Stimulated activated CD8-positive, alpha-beta memory T cell treated with anti-CD3 and anti-CD28 coated beads, Interleukin-15, amount 100 ng/mL, for 1 hour (primary cell): ENCODE measurements around the gene POLR2F.
A peak's percentile ranks its signal among the peaks of the same experiment; 100 is the strongest.

ENCODE experiments used
- DNase-seq: peaks from one replicate; pipeline ENCODE4 v3.0.0-alpha.2; 2020; ENCODE audit warnings: low read depth

The POLR2F gene

GRCh38 chr22:37953437-37954179 lies at the start of gene POLR2F, which contains the start of gene C22orf23:
Gene POLR2F, plus strand, starts transcription at chr22:37953699. Its CDS starts 89 bp downstream, at chr22:37953788.
Gene C22orf23, minus strand, starts transcription at chr22:37953601. Its CDS starts 452 bp downstream, at chr22:37953149.
- DNase-seq: peak; percentile 93

DNA sequence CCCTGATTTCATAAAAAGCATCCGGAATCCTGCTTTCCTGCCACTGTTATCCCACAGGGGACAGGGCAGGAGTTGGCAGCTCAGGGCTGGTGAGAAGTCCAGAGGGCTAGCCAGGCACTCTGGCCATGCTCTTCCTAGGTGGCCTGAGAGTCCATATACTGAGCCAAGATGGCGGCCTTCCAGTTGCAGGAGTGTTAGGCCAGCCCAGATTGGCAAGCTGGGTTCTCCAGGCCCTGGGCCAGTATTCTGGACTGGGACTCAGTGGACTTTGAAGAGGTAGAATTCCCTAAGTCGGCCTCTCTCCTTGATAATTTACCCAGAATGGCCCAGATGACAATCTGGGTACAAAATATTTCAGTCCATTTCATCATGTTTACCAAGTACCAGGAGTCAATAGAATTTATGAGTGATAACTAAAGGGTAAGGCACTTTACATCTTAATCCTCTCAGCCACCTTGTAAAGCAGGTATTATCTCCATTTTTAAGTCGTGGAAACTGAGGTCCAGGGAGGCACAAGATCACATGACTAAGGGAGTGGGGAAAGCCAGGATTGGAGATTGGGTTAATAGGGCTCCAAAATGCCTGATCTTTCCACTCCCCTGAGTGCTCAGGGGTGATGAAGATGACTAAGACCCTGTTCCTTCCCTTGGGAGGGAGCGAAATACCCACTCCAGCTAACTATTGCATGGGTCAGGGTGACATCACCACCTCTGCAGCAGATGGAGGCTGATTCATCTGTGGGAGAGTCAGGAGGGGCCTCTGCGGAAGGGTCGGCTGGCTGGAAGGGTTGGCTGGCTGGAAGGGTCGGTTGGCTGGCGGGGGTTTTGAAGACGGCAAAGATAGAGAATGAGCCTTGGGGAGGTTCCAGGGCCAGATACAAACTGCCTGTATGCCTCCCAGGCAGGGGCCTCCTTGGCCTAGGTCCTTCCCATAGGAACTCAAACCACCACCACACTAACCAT lies 48.6 kb upstream of the POLR2F start:
- no peak for DNase-seq

- DNase-seq: no peak
Observed at GRCh38 chr22:37905534-37906363, 47.8 kb upstream of the POLR2F start, which contains the start of gene MICALL1. Gene MICALL1, plus strand, starts transcription at chr22:37906297. Its CDS starts 126 bp downstream, at chr22:37906423.

DNA sequence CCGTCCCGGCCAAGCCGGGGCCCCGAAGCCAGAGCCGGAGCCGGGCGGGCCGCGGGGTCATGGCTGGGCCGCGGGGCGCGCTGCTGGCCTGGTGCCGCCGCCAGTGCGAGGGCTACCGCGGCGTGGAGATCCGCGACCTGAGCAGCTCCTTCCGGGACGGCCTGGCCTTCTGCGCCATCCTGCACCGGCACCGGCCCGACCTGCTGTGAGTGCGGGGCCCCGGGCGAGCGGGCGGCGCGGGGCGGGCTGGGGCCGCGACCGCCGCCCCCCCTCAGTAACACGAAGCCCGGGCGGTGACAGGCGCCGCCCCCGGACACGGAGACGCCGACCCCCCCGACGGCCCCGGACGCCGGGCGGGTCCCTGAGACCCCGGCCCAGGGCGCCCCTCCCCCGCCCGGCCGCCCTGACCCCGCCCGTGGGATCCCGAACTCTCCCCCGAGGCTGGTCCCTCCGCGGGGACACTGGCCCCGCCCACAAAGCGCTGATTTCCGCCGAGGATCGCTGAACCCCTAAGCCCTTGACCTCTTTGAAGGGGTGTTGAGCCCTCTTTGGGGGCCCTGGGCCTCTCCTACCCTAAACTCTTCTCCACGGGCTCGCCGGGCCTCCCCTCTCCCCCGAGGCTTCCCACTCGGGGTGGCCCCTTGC lies 47.0 kb upstream of the POLR2F start:
- DNase-seq: no peak

- DNase-seq: no peak
Observed at GRCh38 chr22:37907036-37907954, 46.2 kb upstream of the POLR2F start.

GRCh38 chr22:37909766-37910165 lies 43.7 kb upstream of the POLR2F start:
- DNase-seq: no peak

DNA sequence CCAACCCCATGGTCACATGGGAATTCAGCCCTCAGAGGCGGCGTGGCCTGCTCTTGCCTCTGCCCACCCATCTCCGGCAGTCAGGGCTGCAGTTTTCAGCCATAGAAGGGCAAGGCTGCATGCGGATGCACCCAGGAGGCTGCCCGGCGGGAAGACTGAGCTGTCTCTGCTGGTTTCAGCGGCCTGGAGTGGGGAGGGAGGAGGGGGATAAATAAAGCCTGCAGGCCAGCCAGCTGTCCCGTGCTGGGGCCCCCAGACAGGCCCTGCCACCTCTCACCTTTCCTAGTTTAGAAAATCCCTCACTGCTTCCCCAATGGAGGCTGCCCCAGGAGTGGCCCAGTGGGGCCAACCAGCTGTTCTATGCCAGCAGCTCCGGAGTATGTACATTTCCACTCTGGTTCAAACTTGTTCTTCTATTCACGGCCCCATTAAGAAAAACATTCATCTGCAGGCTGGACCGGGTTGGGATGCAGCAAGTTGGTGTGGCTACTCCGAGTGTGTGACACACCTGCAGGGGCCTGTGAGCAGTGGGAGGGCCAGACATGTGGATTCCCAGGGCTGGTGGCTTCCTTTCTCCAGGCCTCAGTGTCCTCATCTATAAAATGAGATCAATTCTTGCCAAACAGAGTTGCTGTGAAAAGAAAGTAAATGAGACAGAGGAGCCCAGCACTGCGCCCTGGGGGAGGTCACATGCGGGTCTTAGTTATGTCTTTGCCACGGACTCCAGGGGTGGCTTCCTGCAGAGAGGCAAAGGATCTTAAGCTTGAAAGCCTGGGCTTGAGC lies 42.4 kb upstream of the POLR2F start:
- DNase-seq: no peak

DNA sequence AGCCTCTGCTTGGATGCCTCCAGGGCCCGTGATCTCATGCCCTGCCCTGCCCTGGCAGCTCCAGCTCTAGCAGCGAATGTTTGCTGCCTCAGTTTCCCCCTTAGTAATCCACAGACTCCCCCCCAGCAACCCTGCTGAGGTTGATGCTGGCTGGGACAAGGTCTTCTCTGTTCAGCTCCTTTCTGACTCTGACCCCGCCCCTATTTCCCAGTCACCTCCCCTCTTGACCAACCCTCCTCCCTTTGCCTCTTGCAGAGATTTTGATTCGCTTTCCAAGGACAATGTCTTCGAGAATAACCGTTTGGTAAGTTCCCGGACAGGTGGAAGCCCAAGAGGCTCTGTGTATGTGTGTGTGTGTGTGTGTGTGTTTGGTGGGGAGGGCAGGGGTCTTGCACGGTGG lies 41.8 kb upstream of the POLR2F start:
- no peak for DNase-seq

DNA sequence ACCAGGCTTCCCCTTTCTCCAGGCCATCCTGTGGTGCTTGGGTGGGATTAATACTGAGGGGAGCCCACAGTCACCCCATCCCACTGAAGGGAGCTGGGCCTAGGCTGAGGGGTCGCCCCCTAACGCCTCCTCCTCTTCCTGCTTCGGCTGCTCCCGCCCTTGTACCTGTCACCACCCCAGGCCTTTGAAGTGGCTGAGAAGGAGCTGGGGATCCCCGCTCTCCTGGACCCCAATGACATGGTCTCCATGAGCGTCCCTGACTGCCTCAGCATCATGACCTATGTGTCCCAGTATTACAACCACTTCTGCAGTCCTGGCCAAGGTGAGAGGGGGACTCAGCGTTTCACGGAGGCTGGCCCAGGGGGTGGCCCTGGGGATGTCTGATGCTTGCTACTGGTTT lies 41.3 kb upstream of the POLR2F start:
- no peak for DNase-seq

DNA sequence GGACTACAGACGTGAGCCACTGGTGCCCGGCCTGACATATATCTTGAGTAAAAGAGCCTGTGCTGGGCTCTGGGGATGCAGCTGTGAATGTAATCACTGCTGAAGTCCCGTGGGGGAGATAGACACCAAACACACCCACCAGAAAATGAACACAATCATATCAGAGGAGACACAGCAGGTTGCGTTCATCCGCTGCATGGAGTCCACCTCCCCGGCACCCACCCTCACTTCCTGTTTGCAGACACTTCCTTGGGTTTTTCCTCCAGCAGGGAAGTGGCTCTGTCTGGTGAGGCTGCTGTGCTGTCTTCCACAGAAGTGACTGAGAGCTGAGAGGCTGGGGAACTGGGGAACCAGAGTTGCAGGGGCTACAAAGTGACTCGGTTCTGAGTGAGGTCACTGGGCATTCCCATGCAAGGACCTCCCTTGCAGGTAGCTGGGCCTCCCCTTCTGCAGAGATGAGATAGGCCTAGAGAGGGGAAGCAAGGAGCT lies 40.2 kb upstream of the POLR2F start:
- no peak for DNase-seq

GRCh38 chr22:37916311-37916710 lies 37.2 kb upstream of the POLR2F start:
- no peak for DNase-seq

DNA sequence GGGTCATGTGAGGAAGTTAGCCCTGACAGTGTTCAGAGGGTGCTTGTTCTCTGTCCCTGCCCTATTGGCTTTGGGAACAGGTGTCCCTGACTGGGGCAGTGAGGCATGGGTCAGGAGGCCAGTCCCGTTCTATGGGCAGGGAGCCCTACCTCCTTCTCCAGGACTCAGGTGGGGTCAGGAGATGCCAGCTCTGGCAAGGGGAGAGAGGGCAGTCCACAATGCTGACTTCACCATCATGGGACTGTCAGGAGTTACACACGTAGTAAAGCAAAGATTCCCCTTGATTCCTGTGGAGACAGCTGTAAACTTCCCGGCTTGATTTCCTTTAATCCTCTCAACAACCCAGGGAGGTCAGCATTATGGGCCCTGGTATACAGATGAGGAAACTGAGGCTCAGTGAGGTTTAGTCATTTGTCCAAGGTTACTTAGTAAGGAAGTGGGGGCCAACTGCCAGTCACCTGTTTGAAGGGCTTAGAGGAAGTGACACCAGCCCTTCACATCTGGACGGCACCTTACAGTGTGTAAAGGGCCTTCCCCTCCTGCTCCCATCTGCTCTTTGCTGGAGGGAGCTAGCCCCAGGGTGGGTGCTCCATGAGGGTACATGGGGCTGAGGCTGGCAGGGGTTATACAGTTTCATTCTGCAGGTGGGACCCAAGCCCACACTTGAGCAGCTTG lies 35.5 kb upstream of the POLR2F start:
- no peak for DNase-seq

GRCh38 chr22:37918580-37919270 lies 34.8 kb upstream of the POLR2F start:
- no peak for DNase-seq

GRCh38 chr22:37920126-37920525 lies 33.4 kb upstream of the POLR2F start:
- no peak for DNase-seq

- no peak for DNase-seq
Observed at GRCh38 chr22:37922191-37922590, 31.3 kb upstream of the POLR2F start.

- DNase-seq: no peak
Observed at GRCh38 chr22:37923927-37924326, 29.6 kb upstream of the POLR2F start.

DNA sequence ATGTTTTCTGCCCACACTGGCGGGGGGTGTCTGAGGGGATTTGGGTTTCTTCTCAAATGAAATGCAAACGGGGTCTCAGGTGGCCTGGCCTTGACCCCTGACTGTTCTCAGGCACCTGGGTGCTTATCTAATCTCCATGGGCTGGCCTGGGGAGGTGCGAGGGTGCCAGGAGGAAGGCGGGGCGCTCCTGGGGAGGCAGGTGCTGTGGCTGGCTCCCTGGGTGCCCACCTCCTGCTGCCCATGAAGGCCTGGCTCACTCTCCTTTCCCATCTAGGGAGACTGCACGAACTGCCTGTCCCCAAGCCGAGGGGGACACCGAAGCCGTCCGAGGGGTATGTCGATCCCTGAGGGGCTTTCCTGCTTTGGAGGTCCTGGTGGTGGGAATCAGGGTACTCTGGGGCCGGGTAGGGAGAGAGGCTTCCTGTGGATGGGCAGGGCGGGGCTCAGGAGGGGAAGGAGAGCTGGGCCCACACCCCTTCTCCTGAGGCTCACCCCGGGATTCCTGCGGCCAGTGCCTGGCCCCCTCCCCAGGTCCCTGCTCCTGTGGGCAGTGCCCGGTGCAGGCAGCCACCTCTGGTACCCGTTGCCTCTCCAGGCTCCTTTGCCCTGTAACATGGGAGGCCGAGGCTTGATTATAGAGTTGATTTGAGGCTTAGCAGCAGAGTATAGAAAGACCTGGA lies 29.0 kb upstream of the POLR2F start:
- DNase-seq: no peak

DNA sequence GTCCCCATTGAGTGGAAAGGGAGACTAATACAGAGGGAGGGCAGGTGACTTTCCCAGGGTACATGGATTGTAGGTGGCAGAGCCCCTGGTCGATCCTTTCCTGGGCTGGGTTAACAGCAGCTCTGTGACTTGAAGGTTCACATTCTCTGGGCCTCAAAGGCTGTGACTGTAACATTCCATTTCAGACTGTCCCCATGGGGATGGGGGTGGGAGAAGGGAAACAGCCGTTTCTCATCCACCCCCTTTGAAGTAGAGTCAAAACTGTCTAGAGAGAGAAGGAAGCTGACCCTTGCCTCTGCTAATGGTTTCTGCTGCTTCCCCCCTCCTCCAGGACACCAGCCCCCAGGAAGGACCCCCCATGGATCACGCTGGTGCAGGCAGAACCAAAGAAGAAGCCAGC lies 28.2 kb upstream of the POLR2F start:
- no peak for DNase-seq
